Rectal smooth muscle tissue (tissue), 1 donor: Measurements from ENCODE around the gene PUS1.

Experiments
- H3K27ac ChIP-seq: one replicate; pipeline ENCODE4 v1.7.0; 2013; ENCODE audit warnings: low read depth, low read length, inconsistent platforms
- H3K27me3 ChIP-seq: one replicate; pipeline ENCODE4 v1.7.0; 2013; ENCODE audit warnings: low read length; ENCODE audit not compliant: control insufficient read depth, insufficient read depth
- H3K36me3 ChIP-seq: one replicate; pipeline ENCODE4 v1.7.0; 2013; ENCODE audit warnings: low read length; ENCODE audit not compliant: control insufficient read depth, insufficient read depth
- H3K4me1 ChIP-seq: one replicate; pipeline ENCODE4 v1.7.0; 2013; ENCODE audit warnings: low read length; ENCODE audit not compliant: control insufficient read depth, insufficient read depth
- H3K4me3 ChIP-seq: one replicate; pipeline ENCODE4 v1.7.0; 2013; ENCODE audit warnings: low read length
- H3K9ac ChIP-seq: one replicate; pipeline ENCODE4 v1.7.0; 2013; ENCODE audit warnings: low read length

The PUS1 gene

GRCh38 chr12:131896080-131896810 is 32.8 kb upstream of the PUS1 start:
- peak overlapping the region; percentile 90 for H3K9ac ChIP-seq
- H3K27ac ChIP-seq = peak overlapping the region; percentile 100
- H3K4me1 ChIP-seq = peaks cover 9% of the 10 kb centered on the region

DNA sequence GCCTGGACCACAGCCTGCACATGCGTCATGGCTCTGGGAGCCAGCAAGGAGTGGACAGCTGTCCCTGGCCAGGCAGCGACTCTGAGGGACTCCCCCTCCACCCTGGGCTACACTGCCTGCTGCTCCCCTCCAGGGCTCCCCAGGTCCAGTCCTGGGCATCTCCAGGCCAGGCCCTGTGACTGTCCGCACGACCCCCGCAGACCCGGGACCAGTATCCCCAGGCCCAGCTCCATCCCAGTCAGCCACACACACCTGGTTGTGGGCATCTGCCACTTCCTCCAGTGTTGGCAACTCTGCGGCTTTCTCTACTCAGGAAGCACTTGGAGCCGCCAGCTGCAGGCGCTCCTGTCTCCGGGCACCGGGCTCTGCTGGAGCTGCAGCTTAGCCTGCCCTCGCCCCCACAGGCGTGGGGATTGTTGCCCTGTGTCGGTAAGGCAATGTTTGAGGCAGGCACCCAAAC is 32.2 kb upstream of the PUS1 start:
- peaks cover 9% of the 10 kb centered on the region for H3K4me1 ChIP-seq
- H3K27me3 ChIP-seq = no peaks in the 10 kb centered on the region
- H3K4me3 ChIP-seq = peak overlapping the region; percentile 86
- H3K36me3 ChIP-seq = peaks cover 3% of the 10 kb centered on the region
- peak overlapping the region; percentile 100 for H3K27ac ChIP-seq
- H3K9ac ChIP-seq = no peak overlapping the region

More at GRCh38 chr12:131896080-131896810, 32.8 kb upstream of the PUS1 start:
- Histone ChIP-seq H3K36me3 (peaks cover 3% of the 10 kb centered on the region), H3K4me3 (peak overlapping the region; percentile 86), H3K27me3 (no peaks in the 10 kb centered on the region)

DNA sequence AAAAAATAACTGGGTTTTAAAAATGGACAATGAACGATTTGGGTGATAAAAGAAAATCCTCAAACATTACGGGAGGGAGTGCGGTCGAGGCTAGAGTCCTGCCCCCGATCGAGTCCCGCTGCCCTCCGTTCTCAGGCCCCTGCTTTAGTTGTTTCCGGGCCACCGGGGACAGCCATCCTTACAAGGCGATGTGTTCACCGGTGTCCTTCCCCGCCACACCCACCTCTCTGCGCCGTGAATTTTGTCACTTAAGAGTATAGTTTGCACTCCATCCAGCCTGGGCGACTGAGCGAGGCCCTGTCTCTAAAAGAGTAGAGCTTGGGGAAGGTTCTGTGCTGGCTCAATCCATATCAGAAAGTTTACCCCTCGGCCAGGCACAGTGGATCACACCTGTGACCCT is 31.8 kb upstream of the PUS1 start:
- Histone ChIP-seq H3K27me3 (no peaks in the 10 kb centered on the region), H3K27ac (peak overlapping the region; percentile 100), H3K9ac (no peak overlapping the region), H3K4me3 (no peak overlapping the region), H3K4me1 (peaks cover 12% of the 10 kb centered on the region), H3K36me3 (peaks cover 3% of the 10 kb centered on the region)

GRCh38 chr12:131897875-131898274 is 31.2 kb upstream of the PUS1 start:
- Histone ChIP-seq H3K27ac (no peak overlapping the region), H3K4me1 (peaks cover 12% of the 10 kb centered on the region), H3K4me3 (no peak overlapping the region), H3K9ac (no peak overlapping the region), H3K27me3 (no peaks in the 10 kb centered on the region), H3K36me3 (peaks cover 3% of the 10 kb centered on the region)

- no peak overlapping the region for H3K27ac ChIP-seq
- H3K9ac ChIP-seq = no peak overlapping the region
- H3K4me1 ChIP-seq = peaks cover 15% of the 10 kb centered on the region
- H3K27me3 ChIP-seq = no peaks in the 10 kb centered on the region
- peaks cover 3% of the 10 kb centered on the region for H3K36me3 ChIP-seq
- no peak overlapping the region for H3K4me3 ChIP-seq
These were observed 28.7 kb upstream of the PUS1 start for GRCh38 chr12:131900397-131900796.

DNA sequence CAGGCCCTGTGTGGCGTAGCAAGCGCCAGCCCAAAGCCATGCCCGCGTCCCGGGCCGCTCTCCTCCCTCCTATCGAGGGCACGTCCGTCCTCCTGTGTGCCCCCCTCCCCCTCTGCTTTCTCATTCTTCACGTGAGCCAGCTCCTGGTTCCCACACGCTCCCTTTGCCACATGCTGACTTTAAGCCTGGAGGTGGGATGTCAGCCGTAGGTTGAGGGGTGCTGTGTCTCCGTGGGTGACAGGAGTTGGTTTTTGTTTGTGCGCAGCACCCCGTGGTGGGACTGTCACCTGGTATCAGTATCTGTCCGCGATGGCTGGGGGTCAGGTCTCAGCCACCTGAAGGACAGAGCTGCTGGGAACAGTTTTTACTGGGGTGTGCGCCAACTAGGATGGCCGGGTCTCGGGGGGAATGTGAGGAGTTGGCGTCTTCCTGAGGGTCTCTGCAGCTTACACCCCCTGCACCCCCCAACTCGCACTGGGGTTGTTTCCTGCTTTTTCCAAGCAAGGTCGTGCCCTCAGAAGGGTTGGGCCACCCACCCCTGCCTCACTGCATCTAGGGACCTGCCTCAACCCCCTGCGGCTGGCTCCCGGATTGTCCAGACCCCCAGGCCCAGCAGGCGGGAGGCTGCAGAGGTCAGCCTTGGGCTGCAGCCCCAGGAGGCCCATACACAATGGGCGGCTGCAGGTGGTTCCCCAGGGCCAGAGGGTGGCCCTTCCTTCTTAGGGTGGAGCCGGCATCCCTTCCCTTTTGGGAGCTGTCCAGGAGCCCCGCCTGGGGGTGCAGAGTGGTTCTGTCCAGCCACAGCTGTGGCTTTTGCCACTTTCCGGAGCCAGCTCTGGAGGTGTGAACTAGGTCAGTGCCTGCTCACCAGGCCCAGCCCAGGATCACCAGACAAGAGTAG is 27.4 kb upstream of the PUS1 start:
- Histone ChIP-seq H3K9ac (no peak overlapping the region), H3K4me1 (peaks cover 15% of the 10 kb centered on the region), H3K27ac (no peak overlapping the region), H3K27me3 (no peaks in the 10 kb centered on the region), H3K36me3 (peaks cover 3% of the 10 kb centered on the region), H3K4me3 (no peak overlapping the region)

GRCh38 chr12:131902332-131903241 is 26.5 kb upstream of the PUS1 start:
- no peaks in the 10 kb centered on the region for H3K27me3 ChIP-seq
- no peak overlapping the region for H3K4me3 ChIP-seq
- H3K4me1 ChIP-seq = peaks cover 6% of the 10 kb centered on the region
- H3K9ac ChIP-seq = no peak overlapping the region
- H3K27ac ChIP-seq = no peak overlapping the region
- H3K36me3 ChIP-seq = peaks cover 3% of the 10 kb centered on the region

GRCh38 chr12:131903270-131904255 is 25.5 kb upstream of the PUS1 start:
- Histone ChIP-seq H3K27ac (no peak overlapping the region), H3K4me1 (peaks cover 6% of the 10 kb centered on the region), H3K4me3 (no peak overlapping the region), H3K27me3 (no peaks in the 10 kb centered on the region), H3K36me3 (peaks cover 3% of the 10 kb centered on the region), H3K9ac (no peak overlapping the region)

DNA sequence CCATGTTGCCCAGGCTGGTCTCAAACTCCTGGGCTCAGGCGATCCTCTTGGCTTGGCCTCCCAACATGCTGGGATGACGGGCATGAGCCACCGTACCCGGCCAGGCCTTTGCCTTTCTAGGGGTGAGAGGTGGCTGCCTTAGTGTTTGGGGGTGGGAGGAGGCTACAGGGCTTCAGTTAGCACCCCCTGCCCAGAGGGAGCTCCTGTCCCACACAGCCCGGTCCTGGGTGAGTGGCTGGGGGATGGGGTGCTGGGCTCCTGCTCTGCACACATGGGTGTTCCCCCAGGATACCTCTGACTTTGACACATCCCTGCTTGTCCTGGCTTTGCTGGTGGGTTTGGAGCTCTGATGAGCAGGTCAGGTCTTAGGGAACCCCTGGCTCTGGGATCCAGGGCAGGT is 24.7 kb upstream of the PUS1 start:
- Histone ChIP-seq H3K4me3 (no peak overlapping the region), H3K27me3 (no peaks in the 10 kb centered on the region), H3K36me3 (peaks cover 9% of the 10 kb centered on the region), H3K9ac (no peak overlapping the region), H3K4me1 (peaks cover 6% of the 10 kb centered on the region), H3K27ac (no peak overlapping the region)

DNA sequence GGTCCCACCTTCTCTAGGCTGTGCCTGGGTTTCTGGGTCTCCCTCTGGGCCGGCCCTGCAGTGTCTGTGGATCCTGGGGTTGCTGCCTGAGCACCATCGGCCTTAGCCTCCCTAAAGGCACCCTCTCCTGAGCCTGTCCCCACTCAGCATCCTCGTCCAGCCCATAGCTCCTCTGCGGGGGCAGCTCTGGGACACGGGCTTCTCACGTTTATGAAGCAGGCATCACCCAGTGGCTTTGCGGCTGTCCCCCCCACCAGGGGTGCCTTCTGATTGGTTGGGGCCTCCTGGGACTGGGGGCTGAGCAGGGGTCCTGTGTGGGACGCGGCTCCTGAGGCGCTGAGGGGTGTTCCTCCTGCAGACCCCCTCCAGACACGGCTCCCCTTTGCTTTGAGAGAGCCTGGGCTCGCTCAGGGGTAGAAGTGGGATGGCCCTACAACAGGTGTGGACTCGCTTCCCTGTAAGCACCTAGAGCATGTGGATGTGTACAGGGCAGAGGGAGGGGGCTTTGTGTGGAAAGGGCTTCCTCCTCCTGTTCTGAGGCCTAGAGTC is 23.9 kb upstream of the PUS1 start:
- Histone ChIP-seq H3K27me3 (no peaks in the 10 kb centered on the region), H3K4me1 (peaks cover 6% of the 10 kb centered on the region), H3K36me3 (peaks cover 9% of the 10 kb centered on the region), H3K9ac (no peak overlapping the region), H3K27ac (no peak overlapping the region), H3K4me3 (no peak overlapping the region)

DNA sequence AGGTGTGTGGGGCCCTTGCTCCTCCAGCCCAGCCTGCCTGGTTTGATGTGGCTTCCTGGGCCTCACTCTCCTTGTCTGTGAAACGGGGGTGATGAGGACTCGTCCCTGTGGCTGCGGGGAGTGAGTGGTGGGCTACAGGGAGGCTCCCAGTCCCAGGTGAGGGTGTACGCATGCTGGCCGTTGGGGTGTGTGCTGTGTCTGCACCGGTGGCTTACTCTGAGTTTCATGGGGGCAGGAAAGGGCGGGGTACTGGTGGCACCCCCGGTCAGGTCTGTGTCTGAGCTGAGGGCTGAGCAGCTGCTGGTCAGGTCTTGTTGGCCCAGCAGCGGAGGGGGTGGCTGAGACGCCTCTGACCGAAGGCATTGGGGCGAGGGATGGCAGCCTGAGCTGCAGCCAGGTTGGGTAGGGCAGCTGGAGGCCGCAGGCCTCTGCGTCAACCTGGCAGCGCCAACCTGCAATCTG is 23.4 kb upstream of the PUS1 start:
- Histone ChIP-seq H3K4me1 (peaks cover 6% of the 10 kb centered on the region), H3K4me3 (no peak overlapping the region), H3K27ac (no peak overlapping the region), H3K9ac (no peak overlapping the region), H3K27me3 (no peaks in the 10 kb centered on the region), H3K36me3 (peaks cover 10% of the 10 kb centered on the region)
